ENCODE results near the gene MCUB.

- TF ChIP-seq CTCF (IDR thresholded peaks at IDR 0.05; ENCODE audit: poor library complexity, severe bottlenecking) = no peak
- TF ChIP-seq MXI1 (conservative IDR thresholded peaks at IDR 0.05; ENCODE audit: poor library complexity, severe bottlenecking) = no peak
- no peak for TF ChIP-seq POLR2AphosphoS5 (IDR thresholded peaks at IDR 0.05)
- TF ChIP-seq RAD21 (conservative IDR thresholded peaks at IDR 0.05) = no peak
- TF ChIP-seq EP300 (conservative IDR thresholded peaks at IDR 0.05; ENCODE audit: poor library complexity, severe bottlenecking) = no peak
Measured at GRCh38 chr4:109721033-109721432, 161.0 kb downstream of the MCUB start.

Data from neural cell (in vitro differentiated cells).